Activated B cell treated with CpG ODN at 0.5 μM for 24 hours (primary cell): Measurements from ENCODE around the gene DNAH1. TPM values are rescaled to one million over a fixed set of nuclear protein-coding genes. Genes with fewer than 3 reads are reported as not detected.
A peak's percentile ranks its signal among the peaks of the same experiment; 100 is the strongest.
"Not testable (repeated sequence)": the region's sequence is repeated elsewhere in the genome, so short reads cannot be mapped to it uniquely, and the experiment has no call there.

Source experiments
- ATAC-seq: fragments of 200-7000 bp; cut with Tn5 transposase; one replicate; pipeline ENCODE4 v1.10.0; 2021; ENCODE audit warnings: low read depth, mild to moderate bottlenecking, moderate library complexity
- CTCF ChIA-PET: fragments of 350-600 bp; sonication (Branson Sonifier 250); formaldehyde crosslinking; loops from one replicate; lab custom pipeline; 2021; ENCODE audit warnings: antibody characterized with exemption; lab: Charles Lee
- POLR2A ChIA-PET: fragments of 350-600 bp; sonication (Branson Sonifier 250); formaldehyde crosslinking; loops from one replicate; lab custom pipeline; 2021; ENCODE audit warnings: antibody characterized with exemption; lab: Charles Lee
- DNase-seq: peaks from one replicate; pipeline ENCODE4 v3.0.0; 2022
- H3K27ac Mint-ChIP-seq: one replicate; pipeline ENCODE4 v1.8.0; 2020; ENCODE audit warnings: mixed read lengths
- H3K27me3 Mint-ChIP-seq: one replicate; pipeline ENCODE4 v1.8.0; 2021; ENCODE audit warnings: mixed read lengths
- H3K36me3 Mint-ChIP-seq: one replicate; pipeline ENCODE4 v1.8.0; 2021; ENCODE audit warnings: low read depth, mixed read lengths
- H3K4me1 Mint-ChIP-seq: one replicate; pipeline ENCODE4 v1.8.0; 2021; ENCODE audit warnings: mixed read lengths
- H3K4me3 Mint-ChIP-seq: one replicate; pipeline ENCODE4 v1.8.0; 2020; ENCODE audit warnings: mild to moderate bottlenecking, mixed read lengths
- H3K9me3 Mint-ChIP-seq: one replicate; pipeline ENCODE4 v1.8.0; 2020; ENCODE audit warnings: mixed read lengths
- intact Hi-C: fragments of 100-400 bp; cut with micrococcal nuclease; formaldehyde crosslinking; loops from one replicate; pipeline ENCODE4 v1.15.1; 2024
- total RNA-seq: library from RNA; stranded (reverse); gene quantifications from 2 replicates; pipeline ENCODE4 v1.2.3, GENCODE V29; 2022
- TF ChIP-seq, protein P1 (sequence below): fragments of 200-600 bp; IDR thresholded peaks from one replicate; pipeline ENCODE4 v1.8.0; 2022; ENCODE audit warnings: antibody characterized with exemption, mild to moderate bottlenecking

DNAH1 gene
- total RNA-seq, 1 donor from 2014 or later = 25.8 TPM

DNA sequence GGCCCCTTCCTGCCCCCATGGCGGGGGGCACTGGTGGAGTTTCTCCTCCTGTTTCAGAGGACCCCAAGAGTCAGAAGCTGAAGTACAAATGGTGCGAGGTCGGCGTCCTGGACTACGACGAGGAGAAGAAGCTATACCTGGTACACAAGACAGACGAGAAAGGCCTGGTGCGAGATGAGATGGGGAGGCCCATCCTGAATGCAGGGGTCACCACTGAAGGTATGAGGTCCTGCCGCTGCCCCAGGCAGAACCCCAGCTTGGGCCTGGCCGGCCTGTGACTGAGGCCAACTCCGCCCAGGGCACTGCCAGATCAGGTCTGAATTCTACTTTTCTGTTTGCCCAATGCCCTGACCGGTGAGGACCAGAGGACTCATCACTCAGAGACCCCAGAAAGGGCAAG is 15.0 kb downstream of the DNAH1 start:
- ChIA-PET POLR2A (interaction anchor here (0.6 kb wide), 1 partner anchor 274 kb away, joined by 3 read pairs; no protein-coding TSS in a partner anchor), CTCF (no interaction called here)
- ATAC-seq = no peak
- Mint-ChIP-seq H3K27ac (no peak overlapping the region), H3K4me3 (no peak overlapping the region), H3K4me1 (no peaks in the 10 kb centered on the region), H3K27me3 (no peaks in the 10 kb centered on the region), H3K36me3 (peaks cover 18% of the 10 kb centered on the region), H3K9me3 (no peaks in the 10 kb centered on the region)
- no peak for DNase-seq
- TF ChIP-seq, protein P1, sequence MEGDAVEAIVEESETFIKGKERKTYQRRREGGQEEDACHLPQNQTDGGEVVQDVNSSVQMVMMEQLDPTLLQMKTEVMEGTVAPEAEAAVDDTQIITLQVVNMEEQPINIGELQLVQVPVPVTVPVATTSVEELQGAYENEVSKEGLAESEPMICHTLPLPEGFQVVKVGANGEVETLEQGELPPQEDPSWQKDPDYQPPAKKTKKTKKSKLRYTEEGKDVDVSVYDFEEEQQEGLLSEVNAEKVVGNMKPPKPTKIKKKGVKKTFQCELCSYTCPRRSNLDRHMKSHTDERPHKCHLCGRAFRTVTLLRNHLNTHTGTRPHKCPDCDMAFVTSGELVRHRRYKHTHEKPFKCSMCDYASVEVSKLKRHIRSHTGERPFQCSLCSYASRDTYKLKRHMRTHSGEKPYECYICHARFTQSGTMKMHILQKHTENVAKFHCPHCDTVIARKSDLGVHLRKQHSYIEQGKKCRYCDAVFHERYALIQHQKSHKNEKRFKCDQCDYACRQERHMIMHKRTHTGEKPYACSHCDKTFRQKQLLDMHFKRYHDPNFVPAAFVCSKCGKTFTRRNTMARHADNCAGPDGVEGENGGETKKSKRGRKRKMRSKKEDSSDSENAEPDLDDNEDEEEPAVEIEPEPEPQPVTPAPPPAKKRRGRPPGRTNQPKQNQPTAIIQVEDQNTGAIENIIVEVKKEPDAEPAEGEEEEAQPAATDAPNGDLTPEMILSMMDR = no peak
- intact Hi-C loops = no loop called here

DNA sequence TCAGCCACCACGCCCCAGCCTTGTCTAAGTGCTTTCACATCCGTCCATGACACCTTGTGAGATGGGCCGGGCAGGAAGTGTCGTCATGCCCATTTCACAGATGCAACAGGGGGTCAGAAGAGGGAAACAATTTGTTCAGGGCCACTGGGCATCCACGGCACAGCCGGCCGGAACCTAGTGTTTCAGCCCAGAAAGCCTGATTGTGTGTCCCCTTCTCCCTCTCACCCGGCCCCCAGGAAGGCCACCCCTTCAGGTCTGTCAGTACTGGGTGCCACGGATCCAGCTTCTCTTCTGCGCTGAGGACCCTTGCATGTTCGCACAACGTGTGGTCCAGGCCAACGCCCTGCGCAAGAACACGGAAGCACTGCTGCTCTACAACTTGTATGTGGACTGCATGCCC is 15.8 kb downstream of the DNAH1 start:
- intact Hi-C loops = no loop called here
- H3K4me1 Mint-ChIP-seq = no peaks in the 10 kb centered on the region
- H3K27me3 Mint-ChIP-seq = no peaks in the 10 kb centered on the region
- H3K9me3 Mint-ChIP-seq = no peaks in the 10 kb centered on the region
- no peak overlapping the region for H3K4me3 Mint-ChIP-seq
- DNase-seq (no peak), ATAC-seq (no peak)
- ChIA-PET POLR2A (no interaction called here), CTCF (interaction anchor here (0.7 kb wide), 1 partner anchor 40 kb away, joined by 3 read pairs; no protein-coding TSS in a partner anchor)
- TF ChIP-seq, protein P1 = no peak
- no peak overlapping the region for H3K27ac Mint-ChIP-seq
- H3K36me3 Mint-ChIP-seq = peaks cover 22% of the 10 kb centered on the region

DNA sequence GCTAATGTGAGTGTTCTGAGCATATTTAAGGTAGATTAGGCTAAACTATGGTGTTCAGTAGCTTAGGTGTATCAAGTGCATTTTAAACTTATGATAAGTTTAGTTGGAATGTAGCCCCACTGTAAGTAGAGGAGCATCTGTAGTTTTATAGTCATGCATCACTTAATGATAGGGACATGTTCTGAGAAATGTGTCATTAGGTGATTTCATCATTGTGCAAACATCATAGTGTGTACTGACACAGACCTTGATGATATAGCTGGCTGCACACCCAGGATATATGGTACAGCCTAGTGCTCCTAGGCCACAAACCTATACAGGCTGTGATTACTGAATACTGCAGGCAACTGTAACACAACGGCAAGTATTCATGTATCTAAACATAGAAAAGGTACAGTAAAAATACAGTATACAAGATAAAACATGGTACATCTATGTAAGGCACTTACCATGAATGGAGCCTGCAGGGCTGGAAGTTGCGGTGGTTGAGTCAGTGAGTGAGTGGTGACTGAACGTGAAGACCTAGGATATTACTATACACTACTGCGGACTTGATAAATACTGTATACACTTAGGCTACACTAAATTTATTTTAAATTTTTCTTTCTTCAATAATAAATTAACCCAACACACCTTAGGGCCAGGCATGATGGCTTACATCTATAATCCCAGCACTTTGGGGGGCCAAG is 17.9 kb downstream of the DNAH1 start:
- Mint-ChIP-seq H3K4me3 (no peak overlapping the region), H3K27me3 (no peaks in the 10 kb centered on the region), H3K27ac (no peak overlapping the region), H3K36me3 (peaks cover 20% of the 10 kb centered on the region), H3K9me3 (no peaks in the 10 kb centered on the region), H3K4me1 (no peaks in the 10 kb centered on the region)
- DNase-seq (no peak), ATAC-seq (no peak)
- intact Hi-C loops = no loop called here
- ChIA-PET POLR2A (interaction anchor here (0.7 kb wide), 1 partner anchor 74 kb away, joined by 3 read pairs; no protein-coding TSS in a partner anchor), CTCF (interaction anchor here (10.4 kb wide), 1 partner anchor 40 kb away, joined by 248 read pairs; the partner anchor contains the start of gene GLYCTK)
- TF ChIP-seq, protein P1 = no peak

DNA sequence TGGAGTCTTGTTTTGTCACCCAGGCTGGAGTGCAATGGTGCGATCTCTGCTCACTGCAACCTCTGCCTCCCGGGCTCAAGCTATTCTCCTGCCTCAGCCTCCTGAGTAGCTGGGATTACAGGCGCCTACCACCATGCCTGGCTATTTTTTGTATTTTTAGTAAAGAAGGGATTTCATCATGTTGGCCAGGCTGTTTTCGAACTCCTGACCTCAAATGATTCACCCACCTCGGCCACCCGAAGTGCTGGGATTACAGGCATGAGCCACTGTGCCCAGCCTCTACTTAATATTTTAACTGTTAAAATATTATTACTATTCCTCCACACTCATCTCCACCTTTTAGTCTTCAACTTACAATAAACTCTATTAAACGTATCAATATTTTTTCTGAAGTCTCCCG is 22.0 kb downstream of the DNAH1 start:
- DNase-seq, H3K27ac Mint-ChIP-seq, ATAC-seq, intact Hi-C loops, H3K4me1 Mint-ChIP-seq, H3K4me3 Mint-ChIP-seq, H3K27me3 Mint-ChIP-seq, H3K9me3 Mint-ChIP-seq: not testable (repeated sequence)
- ChIA-PET POLR2A (interaction anchor here (0.7 to 1.1 kb wide), 2 partner anchors 50 to 118 kb away, joined by 3 to 6 read pairs; partner anchors contain the start of gene GLYCTK), CTCF (interaction anchor here (1.3 to 10.4 kb wide), 13 partner anchors 9 to 285 kb away, joined by 3 to 248 read pairs (median 8); partner anchors contain the start of genes ALAS1, GLYCTK and WDR82)
- H3K36me3 Mint-ChIP-seq = peaks cover 23% of the 10 kb centered on the region

DNA sequence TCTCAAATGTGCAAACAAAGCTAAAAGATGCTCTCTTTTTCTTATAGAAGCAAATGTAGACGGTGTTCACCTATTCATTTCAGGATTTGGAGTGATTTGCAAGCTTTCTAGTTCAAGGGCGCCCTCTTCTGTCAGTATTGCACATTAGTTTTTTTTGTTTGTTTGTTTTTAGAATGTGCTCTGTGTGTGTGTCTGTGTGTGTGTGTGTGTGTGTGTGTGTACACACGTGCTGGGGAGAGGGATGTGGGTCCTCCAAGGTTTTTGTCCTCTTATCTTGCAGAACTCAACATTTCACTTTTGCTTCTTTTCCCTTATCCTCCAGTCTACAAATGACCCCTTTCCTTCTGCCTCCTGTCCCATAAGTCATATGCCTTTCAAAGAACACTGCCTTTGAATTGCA is 23.5 kb downstream of the DNAH1 start:
- Mint-ChIP-seq H3K27ac (no peak overlapping the region), H3K27me3 (no peaks in the 10 kb centered on the region), H3K4me1 (no peaks in the 10 kb centered on the region), H3K9me3 (no peaks in the 10 kb centered on the region), H3K36me3 (peaks cover 23% of the 10 kb centered on the region), H3K4me3 (no peak overlapping the region)
- intact Hi-C loops = loop anchor here (1.0 kb wide), 6 partner anchors 26 to 338 kb away; no protein-coding TSS in a partner anchor
- ATAC-seq = peak; percentile 40
- ChIA-PET POLR2A (interaction anchor here (0.6 to 1.3 kb wide), 9 partner anchors 10 to 365 kb away, joined by 3 to 13 read pairs (median 4); partner anchors contain the start of gene TWF2), CTCF (interaction anchor here (0.7 to 10.4 kb wide), 29 partner anchors 8 to 286 kb away, joined by 3 to 248 read pairs (median 5); partner anchors contain the start of genes ALAS1, GLYCTK, SEMA3G and TLR9)
- TF ChIP-seq, protein P1 = peak; percentile 48
- no peak for DNase-seq
